HEK293 (cell line): ENCODE data around the gene MAP3K20.

ENCODE experiments used
- CTCF ChIA-PET: fragments of 350-600 bp; formaldehyde crosslinking; extraction: SDS; loops from one replicate; lab custom pipeline; 2021; ENCODE audit warnings: antibody characterized with exemption; lab: Yijun Ruan, JAX
- POLR2A ChIA-PET: fragments of 300-600 bp; formaldehyde crosslinking; extraction: SDS; loops from one replicate; lab custom pipeline; 2020; ENCODE audit warnings: antibody characterized with exemption, inconsistent platforms; lab: Yijun Ruan, JAX
- H3K27ac ChIP-seq: fragments of 200-500 bp; sonication (Bioruptor generic); 2 replicates; pipeline ENCODE4 v1.5.1; 2014; ENCODE audit warnings: low read depth, low read length, control low read depth, inconsistent platforms; ENCODE audit errors: extremely low read depth
- H3K36me3 ChIP-seq, 2 experiments: fragments of 200-500 bp in 1 of 2; sonication (Bioruptor generic) in 1 of 2; 1 replicate in 1 of 2; 2 replicates in 1 of 2; pipeline ENCODE4 v1.5.1; 2014 to 2017; ENCODE audit warnings: inconsistent platforms in 2 of 2, low read length in 2 of 2; ENCODE audit not compliant: control insufficient read depth in 2 of 2, insufficient read depth in 1 of 2
- H3K4me1 ChIP-seq: fragments of 200-500 bp; sonication (Bioruptor generic); 2 replicates; pipeline ENCODE4 v1.5.1; 2014; ENCODE audit warnings: mild to moderate bottlenecking, low read length, inconsistent platforms; ENCODE audit not compliant: control insufficient read depth, insufficient read depth
- H3K4me3 ChIP-seq: 2 replicates; pipeline ENCODE4 v1.5.1; 2011; ENCODE audit warnings: low read depth, mild to moderate bottlenecking, control low read depth, low read length, moderate library complexity
- H3K9me3 ChIP-seq: fragments of 200-500 bp; sonication (Bioruptor generic); 2 replicates; pipeline ENCODE4 v1.5.1; 2014; ENCODE audit warnings: low read depth, low read length, inconsistent platforms; ENCODE audit not compliant: control insufficient read depth, insufficient read depth
- BCL11A ChIP-seq: fragments of 450-650 bp; formaldehyde crosslinking; IDR thresholded peaks from 2 replicates; pipeline ENCODE4 v1.5.1; 2016; ENCODE audit warnings: low read depth, missing biosample characterization, missing genetic modification characterization
- KLF8 ChIP-seq: fragments of 450-650 bp; formaldehyde crosslinking; IDR thresholded peaks from 2 replicates; pipeline ENCODE4 v1.5.1; 2016; ENCODE audit warnings: missing biosample characterization, missing genetic modification characterization
- PRDM2 ChIP-seq: fragments of 450-650 bp; formaldehyde crosslinking; IDR thresholded peaks from 2 replicates; pipeline ENCODE4 v1.5.1; 2016; ENCODE audit warnings: missing biosample characterization, missing genetic modification characterization, borderline replicate concordance
- REST ChIP-seq: fragments of 450-650 bp; formaldehyde crosslinking; IDR thresholded peaks from 2 replicates; pipeline ENCODE4 v1.5.1; 2016; ENCODE audit warnings: missing biosample characterization, missing genetic modification characterization
- SCRT2 ChIP-seq: fragments of 450-650 bp; formaldehyde crosslinking; IDR thresholded peaks from 2 replicates; pipeline ENCODE4 v1.5.1; 2016; ENCODE audit warnings: missing biosample characterization, missing genetic modification characterization
- ZBTB26 ChIP-seq: fragments of 450-650 bp; formaldehyde crosslinking; optimal IDR thresholded peaks from 2 replicates; pipeline ENCODE3; 2016; ENCODE audit warnings: missing biosample characterization, mild to moderate bottlenecking, missing genetic modification characterization
- ZNF19 ChIP-seq: fragments of 450-650 bp; formaldehyde crosslinking; IDR thresholded peaks from 2 replicates; pipeline ENCODE4; 2016; ENCODE audit warnings: missing biosample characterization, missing genetic modification characterization, low read depth
- ZNF211 ChIP-seq: fragments of 450-650 bp; formaldehyde crosslinking; IDR thresholded peaks from 2 replicates; pipeline ENCODE4 v1.5.1; 2016; ENCODE audit warnings: low read depth, missing biosample characterization, missing genetic modification characterization
- ZNF354C ChIP-seq: fragments of 450-650 bp; formaldehyde crosslinking; IDR thresholded peaks from 2 replicates; pipeline ENCODE4 v1.5.1; 2016; ENCODE audit warnings: missing biosample characterization, missing genetic modification characterization, low read depth, borderline replicate concordance
- ZNF449 ChIP-seq: fragments of 450-650 bp; formaldehyde crosslinking; IDR thresholded peaks from 2 replicates; pipeline ENCODE4 v1.5.1; 2017; ENCODE audit warnings: missing biosample characterization, mild to moderate bottlenecking, missing genetic modification characterization, moderate library complexity
- ZNF629 ChIP-seq: fragments of 450-650 bp; formaldehyde crosslinking; IDR thresholded peaks from 2 replicates; pipeline ENCODE4 v1.5.1; 2017; ENCODE audit warnings: missing biosample characterization, missing genetic modification characterization
- ZNF843 ChIP-seq: fragments of 450-650 bp; formaldehyde crosslinking; IDR thresholded peaks from 2 replicates; pipeline ENCODE4 v1.5.1; 2016; ENCODE audit warnings: missing biosample characterization, missing genetic modification characterization

The MAP3K20 gene

GRCh38 chr2:173146590-173146989 lies 70.9 kb downstream of the MAP3K20 start (continued):
- no peak for TF ChIP-seq KLF8 (tag by site-specific recombination)

GRCh38 chr2:173148520-173148919 lies 72.9 kb downstream of the MAP3K20 start:
- Histone ChIP-seq H3K36me3 (no peaks in the 10 kb centered on the region), H3K4me1 (peaks cover 3% of the 10 kb centered on the region; the same call in 1 of the 2 replicates), H3K9me3 (no peaks in the 10 kb centered on the region), H3K27ac (no peak overlapping the region), H3K4me3 (no peak overlapping the region)
- CTCF ChIA-PET = interaction anchor here (0.7 kb wide), 1 partner anchor 15 kb away, joined by 3 read pairs; no protein-coding TSS in a partner anchor
- TF ChIP-seq ZNF843 (tag by site-specific recombination) (no peak), KLF8 (tag by site-specific recombination) (no peak), REST (no peak), SCRT2 (no peak), ZNF354C (tag by site-specific recombination) (no peak), PRDM2 (no peak), ZNF19 (tag by site-specific recombination) (no peak), ZNF449 (no peak), ZNF629 (tag by site-specific recombination) (no peak), ZBTB26 (tag by site-specific recombination) (no peak), BCL11A (tag by site-specific recombination) (no peak), ZNF211 (tag by site-specific recombination) (no peak)
- POLR2A ChIA-PET = no interaction called here
